Natural killer cell (primary cell): Measurements from ENCODE around the gene NPAS3. TPM values are rescaled to one million over a fixed set of nuclear protein-coding genes. Genes with fewer than 3 reads are reported as not detected.

Source experiments
- ATAC-seq, 3 donors: fragments of 150-1000 bp in 2 of 3; fragments of 200-7000 bp in 1 of 3; cut with Tn5 transposase; 1 replicate in 1 of 3; 2 replicates in 2 of 3; pipeline ENCODE4 v1.10.0; 2021; ENCODE audit warnings: mild to moderate bottlenecking in 2 of 3, moderate library complexity in 2 of 3
- DNase-seq, 2 donors: peaks; one replicate each; pipeline versions ENCODE4 v3.0.0 to v3.0.0-alpha.2; 2013 to 2021; ENCODE audit warnings: mixed read lengths in 1 of 2
- H3K27ac ChIP-seq: one replicate; pipeline ENCODE4 v1.5.1; 2013; ENCODE audit warnings: mild to moderate bottlenecking, low read length
- H3K27me3 ChIP-seq: one replicate; pipeline ENCODE4 v1.6.1; 2013; ENCODE audit warnings: low read length; ENCODE audit not compliant: control insufficient read depth, insufficient read depth
- H3K36me3 ChIP-seq: one replicate; pipeline ENCODE4 v1.6.1; 2013; ENCODE audit warnings: low read length; ENCODE audit not compliant: control insufficient read depth, insufficient read depth
- H3K4me1 ChIP-seq: one replicate; pipeline ENCODE4 v1.6.1; 2013; ENCODE audit warnings: low read length; ENCODE audit not compliant: control insufficient read depth, insufficient read depth
- H3K4me3 ChIP-seq: one replicate; pipeline ENCODE4 v1.5.1; 2013; ENCODE audit warnings: low read length
- H3K9me3 ChIP-seq: one replicate; pipeline ENCODE4 v1.6.1; 2013; ENCODE audit warnings: low read length; ENCODE audit not compliant: control insufficient read depth, insufficient read depth
- H3K27ac Mint-ChIP-seq, 2 donors: one replicate each; pipeline ENCODE4 v1.8.0; 2022; ENCODE audit warnings: mild to moderate bottlenecking in 2 of 2, mixed read lengths in 2 of 2, moderate library complexity in 1 of 2
- H3K27me3 Mint-ChIP-seq, 2 donors: one replicate each; pipeline ENCODE4 v1.8.0; 2022; ENCODE audit warnings: low read depth in 2 of 2, mixed read lengths in 2 of 2
- H3K36me3 Mint-ChIP-seq: one replicate; pipeline ENCODE4 v1.8.0; 2022; ENCODE audit warnings: mixed read lengths
- H3K4me1 Mint-ChIP-seq, 2 donors: one replicate each; pipeline ENCODE4 v1.8.0; 2022; ENCODE audit warnings: mixed read lengths in 2 of 2
- H3K4me3 Mint-ChIP-seq: one replicate; pipeline ENCODE4 v1.8.0; 2022; ENCODE audit warnings: mild to moderate bottlenecking, moderate library complexity, mixed read lengths
- H3K9me3 Mint-ChIP-seq, 2 donors: one replicate each; pipeline ENCODE4 v1.8.0; 2022; ENCODE audit warnings: mixed read lengths in 2 of 2
- CTCF ChIP-seq: fragments of 200-600 bp; IDR thresholded peaks from one replicate; pipeline ENCODE4 v1.8.0; 2022; ENCODE audit warnings: antibody characterized with exemption
- WGBS: methylation state at CpG from one replicate; pipeline ENCODE4 v1.1.7; 2013; ENCODE audit warnings: missing lambda C conversion rate; ENCODE audit not compliant: insufficient coverage; 5-methylcytosine and 5-hydroxymethylcytosine counted together
- intact Hi-C: fragments of 100-400 bp; cut with micrococcal nuclease; formaldehyde crosslinking; loops from one replicate; pipeline ENCODE4 v1.14.2; 2022
- total RNA-seq, 4 donors: library from RNA; stranded (reverse); fragments of 120-200 nt in 1 of 4; gene quantifications; one replicate each; pipeline versions ENCODE4 v1.2.3 to v1.2.4, GENCODE V29; 2013 to 2022

Gene NPAS3
- total RNA-seq, 3 donors from 2014 or later (not counting 1 experiment from before 2014, with no cell fraction given) = not detected

- Histone ChIP-seq H3K9me3 (no peaks in the 10 kb centered on the region), H3K36me3 (no peaks in the 10 kb centered on the region), H3K4me1 (no peaks in the 10 kb centered on the region), H3K27ac (no peak overlapping the region), H3K27me3 (no peaks in the 10 kb centered on the region), H3K4me3 (no peak overlapping the region)
- H3K27ac Mint-ChIP-seq = no peak overlapping the region
- DNase-seq (no peak), ATAC-seq (no peak)
- H3K4me3 Mint-ChIP-seq = no peak overlapping the region
- no peaks in the 10 kb centered on the region for H3K27me3 Mint-ChIP-seq
- intact Hi-C loops = no loop called here
- no peak for TF ChIP-seq CTCF
- H3K36me3 Mint-ChIP-seq = no peaks in the 10 kb centered on the region
- peaks cover 0 to 2% of the 10 kb centered on the region in 2 donors for H3K9me3 Mint-ChIP-seq
- WGBS = 86% methylated on average over 4 of the region's 4 CpGs
- no peaks in the 10 kb centered on the region for H3K4me1 Mint-ChIP-seq
Observed at GRCh38 chr14:33309106-33309505, 370.4 kb downstream of the NPAS3 start.

GRCh38 chr14:33315217-33315616, 376.5 kb downstream of the NPAS3 start:
- Mint-ChIP-seq H3K4me3 (no peak overlapping the region), H3K4me1 (no peaks in the 10 kb centered on the region), H3K27ac (no peak overlapping the region), H3K27me3 (no peaks in the 10 kb centered on the region), H3K9me3 (peaks cover 5 to 11% of the 10 kb centered on the region in 2 donors), H3K36me3 (no peaks in the 10 kb centered on the region)
- WGBS = 95% methylated on average over 3 of the region's 3 CpGs
- no peak overlapping the region for H3K4me3 ChIP-seq
- intact Hi-C loops = no loop called here
- DNase-seq = no peak
- no peak for TF ChIP-seq CTCF
- ATAC-seq = no peak
- H3K9me3 ChIP-seq = no peaks in the 10 kb centered on the region
- H3K27me3 ChIP-seq = no peaks in the 10 kb centered on the region
- H3K36me3 ChIP-seq = no peaks in the 10 kb centered on the region
- H3K4me1 ChIP-seq = no peaks in the 10 kb centered on the region
- H3K27ac ChIP-seq = no peak overlapping the region

- Histone ChIP-seq H3K4me1 (no peaks in the 10 kb centered on the region), H3K27ac (no peak overlapping the region), H3K36me3 (no peaks in the 10 kb centered on the region), H3K27me3 (no peaks in the 10 kb centered on the region), H3K4me3 (no peak overlapping the region), H3K9me3 (no peaks in the 10 kb centered on the region)
- TF ChIP-seq CTCF = no peak
- WGBS = 78% methylated on average over 2 of the region's 2 CpGs
- no peaks in the 10 kb centered on the region for H3K27me3 Mint-ChIP-seq
- DNase-seq = no peak
- no peak for ATAC-seq
- H3K36me3 Mint-ChIP-seq = no peaks in the 10 kb centered on the region
- no peaks in the 10 kb centered on the region for H3K4me1 Mint-ChIP-seq
- intact Hi-C loops = no loop called here
- H3K27ac Mint-ChIP-seq = no peak overlapping the region
- no peak overlapping the region for H3K4me3 Mint-ChIP-seq
- peaks cover 5 to 11% of the 10 kb centered on the region in 2 donors for H3K9me3 Mint-ChIP-seq
Observed at GRCh38 chr14:33315721-33316120, 377.0 kb downstream of the NPAS3 start.

- no peak for ATAC-seq
Observed at GRCh38 chr14:33317675-33318074, 379.0 kb downstream of the NPAS3 start.

More at GRCh38 chr14:33317675-33318074, 379.0 kb downstream of the NPAS3 start:
- Histone ChIP-seq H3K27ac (no peak overlapping the region), H3K4me1 (no peaks in the 10 kb centered on the region), H3K36me3 (no peaks in the 10 kb centered on the region), H3K4me3 (no peak overlapping the region), H3K9me3 (no peaks in the 10 kb centered on the region), H3K27me3 (no peaks in the 10 kb centered on the region)
- H3K27ac Mint-ChIP-seq = no peak overlapping the region
- H3K27me3 Mint-ChIP-seq = no peaks in the 10 kb centered on the region
- no peak overlapping the region for H3K4me3 Mint-ChIP-seq
- TF ChIP-seq CTCF = no peak
- intact Hi-C loops = no loop called here
- no peaks in the 10 kb centered on the region for H3K36me3 Mint-ChIP-seq
- no peaks in the 10 kb centered on the region for H3K4me1 Mint-ChIP-seq
- H3K9me3 Mint-ChIP-seq = peaks cover 5 to 14% of the 10 kb centered on the region in 2 donors
- no peak for DNase-seq
- 83% methylated on average over 2 of the region's 5 CpGs for WGBS
